KG1 (cell line): ENCODE measurements around the gene EHBP1.

Source experiments
- DNase-seq: peaks from one replicate; lab custom pipeline; 2025; lab: John Stamatoyannopoulos, UW

The EHBP1 gene

GRCh38 chr2:62822549-62822948 lies 117.0 kb downstream of the EHBP1 start:
- no peak for DNase-seq

- DNase-seq, result no peak
Observed at GRCh38 chr2:62824388-62824787, 118.9 kb downstream of the EHBP1 start.

- no peak for DNase-seq
Observed at GRCh38 chr2:62826141-62826540, 120.6 kb downstream of the EHBP1 start.

- DNase-seq, result no peak
Observed at GRCh38 chr2:62826953-62827675, 121.6 kb downstream of the EHBP1 start.

GRCh38 chr2:62831729-62832128 lies 126.2 kb downstream of the EHBP1 start:
- no peak for DNase-seq

GRCh38 chr2:62844311-62845090 lies 139.0 kb downstream of the EHBP1 start:
- no peak for DNase-seq

GRCh38 chr2:62845256-62845655 lies 139.7 kb downstream of the EHBP1 start:
- no peak for DNase-seq

- no peak for DNase-seq
Observed at GRCh38 chr2:62852254-62852653, 146.7 kb downstream of the EHBP1 start.

- no peak for DNase-seq
Observed at GRCh38 chr2:62854600-62855514, 149.3 kb downstream of the EHBP1 start.

- DNase-seq, result no peak
Observed at GRCh38 chr2:62856228-62857040, 150.9 kb downstream of the EHBP1 start.

- DNase-seq, result no peak
Observed at GRCh38 chr2:62857139-62857931, 151.8 kb downstream of the EHBP1 start.

GRCh38 chr2:62858231-62858832 lies 152.8 kb downstream of the EHBP1 start:
- no peak for DNase-seq

- no peak for DNase-seq
Observed at GRCh38 chr2:62868947-62869346, 163.4 kb downstream of the EHBP1 start.

- DNase-seq, result no peak
Observed at GRCh38 chr2:62870966-62871365, 165.5 kb downstream of the EHBP1 start.

- no peak for DNase-seq
Observed at GRCh38 chr2:62871506-62871905, 166.0 kb downstream of the EHBP1 start.

GRCh38 chr2:62873603-62874002 lies 168.1 kb downstream of the EHBP1 start:
- no peak for DNase-seq

- no peak for DNase-seq
Observed at GRCh38 chr2:62874881-62875383, 169.4 kb downstream of the EHBP1 start.

GRCh38 chr2:62881162-62881795 lies 175.8 kb downstream of the EHBP1 start:
- no peak for DNase-seq

- DNase-seq, result no peak
Observed at GRCh38 chr2:62883629-62884028, 178.1 kb downstream of the EHBP1 start.

- no peak for DNase-seq
Observed at GRCh38 chr2:62884086-62884485, 178.6 kb downstream of the EHBP1 start.
